Panc1 (cell line): Measurements from ENCODE around the gene CNTN1. TPM values are rescaled to one million over a fixed set of nuclear protein-coding genes. Genes with fewer than 3 reads are reported as not detected.

ENCODE experiments used
- ATAC-seq: fragments of 200-7000 bp; cut with Tn5 transposase; 2 replicates; pipeline ENCODE4 v1.9.1; 2020; ENCODE audit warnings: mild to moderate bottlenecking, moderate library complexity
- BruUV-seq: library from RNA; stranded (reverse); fragments of 400-500 nt; replicated peaks from 2 replicates; lab custom pipeline; 2021; lab: Mats Ljungman, UMichigan
- CTCF ChIA-PET: fragments of 300-600 bp; sonication (Branson Sonifier 250); formaldehyde crosslinking; loops from one replicate; lab custom pipeline; 2022; ENCODE audit warnings: antibody characterized with exemption; lab: Charles Lee
- POLR2A ChIA-PET: fragments of 300-600 bp; sonication (Branson Sonifier 250); formaldehyde crosslinking; loops from one replicate; lab custom pipeline; 2022; ENCODE audit warnings: antibody characterized with exemption; lab: Charles Lee
- DNase-seq: peaks from one replicate; pipeline ENCODE4 v3.0.0-alpha.2; 2010; ENCODE audit warnings: low read depth, low spot score
- H3K27ac ChIP-seq: 2 replicates; pipeline ENCODE4 v1.5.1; 2011; ENCODE audit warnings: mild to moderate bottlenecking, low read length, inconsistent platforms
- H3K27me3 ChIP-seq: fragments of 200-500 bp; sonication (Bioruptor generic); 2 replicates; pipeline ENCODE4 v1.6.0; 2014; ENCODE audit warnings: low read length, inconsistent platforms; ENCODE audit not compliant: control insufficient read depth, insufficient read depth
- H3K36me3 ChIP-seq: fragments of 200-500 bp; sonication (Bioruptor generic); 2 replicates; pipeline ENCODE4 v1.5.1; 2014; ENCODE audit warnings: inconsistent platforms, mild to moderate bottlenecking, low read length, moderate library complexity; ENCODE audit not compliant: control insufficient read depth, insufficient read depth
- H3K4me1 ChIP-seq: 2 replicates; pipeline ENCODE4 v1.5.1; 2011; ENCODE audit warnings: inconsistent platforms, mild to moderate bottlenecking, low read length, moderate library complexity; ENCODE audit not compliant: control insufficient read depth, insufficient read depth
- H3K4me3 ChIP-seq, 2 experiments: 2 replicates each; pipeline ENCODE4 v1.5.1; 2011 to 2012; ENCODE audit warnings: low read depth in 2 of 2, low read length in 2 of 2, mild to moderate bottlenecking in 2 of 2, inconsistent platforms in 1 of 2, moderate library complexity in 1 of 2
- H3K9me3 ChIP-seq: fragments of 200-500 bp; sonication (Bioruptor generic); 2 replicates; pipeline ENCODE4 v1.5.1; 2014; ENCODE audit warnings: low read depth, mild to moderate bottlenecking, inconsistent platforms, low read length, moderate library complexity; ENCODE audit not compliant: control insufficient read depth, insufficient read depth
- CTCF ChIP-seq: fragments of 450-650 bp; IDR thresholded peaks from 2 replicates; pipeline ENCODE4 v1.5.1; 2017; ENCODE audit warnings: mild to moderate bottlenecking
- POLR2AphosphoS5 ChIP-seq: IDR thresholded peaks from 2 replicates; pipeline ENCODE4 v1.6.1; 2012; ENCODE audit warnings: mild to moderate bottlenecking, low read depth, low read length, moderate library complexity
- SIN3A ChIP-seq: IDR thresholded peaks from 2 replicates; pipeline ENCODE4 v1.6.1; 2012; ENCODE audit warnings: low read depth, mild to moderate bottlenecking, low read length, moderate library complexity, borderline replicate concordance; ENCODE audit not compliant: insufficient read depth
- TCF7L2 ChIP-seq: IDR thresholded peaks from 2 replicates; pipeline ENCODE4 v1.6.1; 2011; ENCODE audit warnings: mild to moderate bottlenecking, low read depth, low read length, inconsistent platforms
- in situ Hi-C: cut with HindIII; loops from 2 replicates; pipeline ENCODE4 v1.10.0; 2016; ENCODE audit warnings: low sequenced_read_pairs, low pct_unique_long_range_greater_than_20kb
- intact Hi-C: fragments of 100-400 bp; cut with micrococcal nuclease; formaldehyde crosslinking; loops from one replicate; pipeline ENCODE4 v1.10.0; 2022; ENCODE audit not compliant: unreplicated experiment
- total RNA-seq: library from RNA; stranded (reverse); gene quantifications from one replicate; pipeline ENCODE4 v1.2.1, GENCODE V29; 2021; ENCODE audit not compliant: unreplicated experiment
- TF ChIP-seq, protein P1 (sequence below), 2 experiments: IDR thresholded peaks; 2 replicates each; pipeline ENCODE4 v1.6.1; 2011 to 2012; ENCODE audit warnings: low read depth in 2 of 2, control low read depth in 1 of 2, low read length in 1 of 2, mild to moderate bottlenecking in 1 of 2, moderate library complexity in 1 of 2; ENCODE audit not compliant: insufficient read depth in 1 of 2

Gene CNTN1
- total RNA-seq, 1 experiment from 2014 or later, result not detected

DNA sequence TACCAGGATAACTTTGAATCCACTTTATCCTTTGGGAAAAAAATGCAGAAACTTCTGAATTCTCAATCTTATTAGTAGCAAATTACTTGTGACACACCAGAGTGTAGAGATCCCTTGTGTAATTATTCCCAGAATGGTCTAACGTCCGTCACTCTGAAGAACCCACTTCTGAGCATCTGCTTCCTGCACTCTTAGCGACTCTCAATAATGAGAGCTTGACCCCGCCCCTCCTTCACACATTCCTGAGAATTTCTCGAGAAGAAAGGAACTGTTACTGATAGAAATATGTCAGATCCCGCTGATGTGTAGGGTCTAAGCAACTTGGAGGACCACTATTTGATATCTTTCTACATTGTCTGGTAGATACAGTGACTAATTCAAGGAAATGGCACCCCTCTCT is 277.6 kb downstream of the CNTN1 start:
- in situ Hi-C loops, result no loop called here
- no peaks in the 10 kb centered on the region for H3K36me3 ChIP-seq
- no peaks in the 10 kb centered on the region for H3K4me1 ChIP-seq
- DNase-seq (no peak), ATAC-seq (no peak)
- intact Hi-C loops, result no loop called here
- CTCF ChIA-PET, result no interaction called here
- no TSS peak for BruUV-seq
- H3K9me3 ChIP-seq, result no peaks in the 10 kb centered on the region
- TF ChIP-seq, protein P1, sequence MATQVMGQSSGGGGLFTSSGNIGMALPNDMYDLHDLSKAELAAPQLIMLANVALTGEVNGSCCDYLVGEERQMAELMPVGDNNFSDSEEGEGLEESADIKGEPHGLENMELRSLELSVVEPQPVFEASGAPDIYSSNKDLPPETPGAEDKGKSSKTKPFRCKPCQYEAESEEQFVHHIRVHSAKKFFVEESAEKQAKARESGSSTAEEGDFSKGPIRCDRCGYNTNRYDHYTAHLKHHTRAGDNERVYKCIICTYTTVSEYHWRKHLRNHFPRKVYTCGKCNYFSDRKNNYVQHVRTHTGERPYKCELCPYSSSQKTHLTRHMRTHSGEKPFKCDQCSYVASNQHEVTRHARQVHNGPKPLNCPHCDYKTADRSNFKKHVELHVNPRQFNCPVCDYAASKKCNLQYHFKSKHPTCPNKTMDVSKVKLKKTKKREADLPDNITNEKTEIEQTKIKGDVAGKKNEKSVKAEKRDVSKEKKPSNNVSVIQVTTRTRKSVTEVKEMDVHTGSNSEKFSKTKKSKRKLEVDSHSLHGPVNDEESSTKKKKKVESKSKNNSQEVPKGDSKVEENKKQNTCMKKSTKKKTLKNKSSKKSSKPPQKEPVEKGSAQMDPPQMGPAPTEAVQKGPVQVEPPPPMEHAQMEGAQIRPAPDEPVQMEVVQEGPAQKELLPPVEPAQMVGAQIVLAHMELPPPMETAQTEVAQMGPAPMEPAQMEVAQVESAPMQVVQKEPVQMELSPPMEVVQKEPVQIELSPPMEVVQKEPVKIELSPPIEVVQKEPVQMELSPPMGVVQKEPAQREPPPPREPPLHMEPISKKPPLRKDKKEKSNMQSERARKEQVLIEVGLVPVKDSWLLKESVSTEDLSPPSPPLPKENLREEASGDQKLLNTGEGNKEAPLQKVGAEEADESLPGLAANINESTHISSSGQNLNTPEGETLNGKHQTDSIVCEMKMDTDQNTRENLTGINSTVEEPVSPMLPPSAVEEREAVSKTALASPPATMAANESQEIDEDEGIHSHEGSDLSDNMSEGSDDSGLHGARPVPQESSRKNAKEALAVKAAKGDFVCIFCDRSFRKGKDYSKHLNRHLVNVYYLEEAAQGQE (IDR thresholded peaks at IDR 0.05; ENCODE audit: insufficient read depth in 1 of 2, low read depth in 2 of 2, low read length in 1 of 2), result no peak
- TF ChIP-seq POLR2AphosphoS5, result no peak
- no peak for TF ChIP-seq TCF7L2
- no peak for TF ChIP-seq SIN3A
- TF ChIP-seq CTCF, result no peak
- H3K27me3 ChIP-seq, result no peaks in the 10 kb centered on the region
- POLR2A ChIA-PET, result no interaction called here
- H3K4me3 ChIP-seq, result no peak overlapping the region
- no peak overlapping the region for H3K27ac ChIP-seq

GRCh38 chr12:40970320-40970907 is 278.2 kb downstream of the CNTN1 start:
- POLR2A ChIA-PET, result no interaction called here
- TF ChIP-seq TCF7L2 (no peak), POLR2AphosphoS5 (no peak)
- TF ChIP-seq, protein P1 (IDR thresholded peaks at IDR 0.05; ENCODE audit: insufficient read depth in 1 of 2, low read depth in 2 of 2, low read length in 1 of 2), result no peak
- intact Hi-C loops, result no loop called here
- ATAC-seq (no peak), DNase-seq (no peak)
- no TSS peak for BruUV-seq
- Histone ChIP-seq H3K4me3 (no peak overlapping the region), H3K4me1 (no peaks in the 10 kb centered on the region), H3K27ac (no peak overlapping the region), H3K27me3 (no peaks in the 10 kb centered on the region), H3K36me3 (no peaks in the 10 kb centered on the region), H3K9me3 (no peaks in the 10 kb centered on the region)
- CTCF ChIA-PET, result no interaction called here
- in situ Hi-C loops, result no loop called here
